D721Med (cell line): Measurements from ENCODE around the gene HOXA7.

Experiments used
- DNase-seq: peaks from one replicate; pipeline ENCODE4 v3.0.0; 2011; ENCODE audit warnings: low spot score; ENCODE audit not compliant: insufficient read length
- FAIRE-seq: peaks from 2 replicates; lab custom pipeline; 2011; peaks lifted over from hg19 to GRCh38; lab: Jason Lieb, UNC
- CTCF ChIP-seq: IDR thresholded peaks from 2 replicates; pipeline ENCODE4 v1.5.1; 2012; ENCODE audit warnings: mild to moderate bottlenecking, control low read depth; ENCODE audit not compliant: insufficient read depth; ENCODE audit errors: missing control alignments

The HOXA7 gene

GRCh38 chr7:27156508-27156898 lies at the start of gene HOXA7:
HOXA7 (minus strand) TSS chr7:27156675; CDS start chr7:27156545, 130 bp downstream.
- TF ChIP-seq CTCF = no peak
- FAIRE-seq (no peak), DNase-seq (no peak)

- FAIRE-seq (no peak), DNase-seq (no peak)
Observed at GRCh38 chr7:27205325-27206280, 49.1 kb upstream of the HOXA7 start.

GRCh38 chr7:27204851-27205322 lies 48.4 kb upstream of the HOXA7 start:
- TF ChIP-seq CTCF = no peak
- no peak for FAIRE-seq
- DNase-seq = no peak

More at GRCh38 chr7:27205325-27206280, 49.1 kb upstream of the HOXA7 start:
- TF ChIP-seq CTCF = no peak

- no peak for TF ChIP-seq CTCF
- DNase-seq (no peak), FAIRE-seq (no peak)
Observed at GRCh38 chr7:27203964-27204594, 47.6 kb upstream of the HOXA7 start.

- no peak for DNase-seq
- no peak for TF ChIP-seq CTCF
- no peak for FAIRE-seq
Observed at GRCh38 chr7:27203365-27203953, 47.0 kb upstream of the HOXA7 start.

- TF ChIP-seq CTCF = no peak
- DNase-seq = no peak
- FAIRE-seq = no peak
Observed at GRCh38 chr7:27202862-27203134, 46.3 kb upstream of the HOXA7 start.
